ENCODE data around the gene USP31. TPM values are rescaled to one million over a fixed set of nuclear protein-coding genes. Genes with fewer than 3 reads are reported as not detected.
A peak's percentile ranks its signal among the peaks of the same experiment; 100 is the strongest.

USP31 gene
- total and polyA plus RNA-seq, 2 of the 13 experiments (the other 11 are each of a cell fraction or from before 2014, with no cell fraction given): 22.5 to 23.3 TPM

DNA sequence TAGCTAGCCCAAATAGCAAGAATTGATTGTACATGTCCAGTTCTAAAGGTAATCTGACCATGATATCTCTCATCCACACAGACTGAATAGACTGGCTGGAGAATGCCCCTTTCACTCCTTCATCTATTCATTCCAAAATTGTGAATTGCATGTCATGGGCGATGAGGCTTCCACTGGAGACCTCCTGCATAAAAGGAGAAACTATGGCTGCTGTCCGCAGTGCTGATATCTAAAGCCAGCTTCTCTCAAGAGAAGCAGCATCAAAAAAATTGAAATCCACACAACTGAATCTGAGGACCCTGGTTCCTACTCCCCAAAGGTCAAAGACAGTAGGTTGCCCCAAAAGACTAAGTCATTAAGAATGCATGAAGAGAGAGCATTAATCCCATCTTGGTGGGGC, 25.4 kb upstream of the USP31 start (continued):
- TF ChIP-seq, protein P1, sequence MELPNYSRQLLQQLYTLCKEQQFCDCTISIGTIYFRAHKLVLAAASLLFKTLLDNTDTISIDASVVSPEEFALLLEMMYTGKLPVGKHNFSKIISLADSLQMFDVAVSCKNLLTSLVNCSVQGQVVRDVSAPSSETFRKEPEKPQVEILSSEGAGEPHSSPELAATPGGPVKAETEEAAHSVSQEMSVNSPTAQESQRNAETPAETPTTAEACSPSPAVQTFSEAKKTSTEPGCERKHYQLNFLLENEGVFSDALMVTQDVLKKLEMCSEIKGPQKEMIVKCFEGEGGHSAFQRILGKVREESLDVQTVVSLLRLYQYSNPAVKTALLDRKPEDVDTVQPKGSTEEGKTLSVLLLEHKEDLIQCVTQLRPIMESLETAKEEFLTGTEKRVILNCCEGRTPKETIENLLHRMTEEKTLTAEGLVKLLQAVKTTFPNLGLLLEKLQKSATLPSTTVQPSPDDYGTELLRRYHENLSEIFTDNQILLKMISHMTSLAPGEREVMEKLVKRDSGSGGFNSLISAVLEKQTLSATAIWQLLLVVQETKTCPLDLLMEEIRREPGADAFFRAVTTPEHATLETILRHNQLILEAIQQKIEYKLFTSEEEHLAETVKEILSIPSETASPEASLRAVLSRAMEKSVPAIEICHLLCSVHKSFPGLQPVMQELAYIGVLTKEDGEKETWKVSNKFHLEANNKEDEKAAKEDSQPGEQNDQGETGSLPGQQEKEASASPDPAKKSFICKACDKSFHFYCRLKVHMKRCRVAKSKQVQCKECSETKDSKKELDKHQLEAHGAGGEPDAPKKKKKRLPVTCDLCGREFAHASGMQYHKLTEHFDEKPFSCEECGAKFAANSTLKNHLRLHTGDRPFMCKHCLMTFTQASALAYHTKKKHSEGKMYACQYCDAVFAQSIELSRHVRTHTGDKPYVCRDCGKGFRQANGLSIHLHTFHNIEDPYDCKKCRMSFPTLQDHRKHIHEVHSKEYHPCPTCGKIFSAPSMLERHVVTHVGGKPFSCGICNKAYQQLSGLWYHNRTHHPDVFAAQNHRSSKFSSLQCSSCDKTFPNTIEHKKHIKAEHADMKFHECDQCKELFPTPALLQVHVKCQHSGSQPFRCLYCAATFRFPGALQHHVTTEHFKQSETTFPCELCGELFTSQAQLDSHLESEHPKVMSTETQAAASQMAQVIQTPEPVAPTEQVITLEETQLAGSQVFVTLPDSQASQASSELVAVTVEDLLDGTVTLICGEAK (IDR thresholded peaks at IDR 0.05): no peak
- TF ChIP-seq, protein P1 (CRISPR knock-in tag; IDR thresholded peaks at IDR 0.05): no peak
- TF ChIP-seq, protein P2, sequence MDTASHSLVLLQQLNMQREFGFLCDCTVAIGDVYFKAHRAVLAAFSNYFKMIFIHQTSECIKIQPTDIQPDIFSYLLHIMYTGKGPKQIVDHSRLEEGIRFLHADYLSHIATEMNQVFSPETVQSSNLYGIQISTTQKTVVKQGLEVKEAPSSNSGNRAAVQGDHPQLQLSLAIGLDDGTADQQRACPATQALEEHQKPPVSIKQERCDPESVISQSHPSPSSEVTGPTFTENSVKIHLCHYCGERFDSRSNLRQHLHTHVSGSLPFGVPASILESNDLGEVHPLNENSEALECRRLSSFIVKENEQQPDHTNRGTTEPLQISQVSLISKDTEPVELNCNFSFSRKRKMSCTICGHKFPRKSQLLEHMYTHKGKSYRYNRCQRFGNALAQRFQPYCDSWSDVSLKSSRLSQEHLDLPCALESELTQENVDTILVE (CRISPR knock-in tag; IDR thresholded peaks at IDR 0.05): 0 out of 2 replicates have a peak, but pooled peaks have one; percentile 39
- TF ChIP-seq, protein P3, sequence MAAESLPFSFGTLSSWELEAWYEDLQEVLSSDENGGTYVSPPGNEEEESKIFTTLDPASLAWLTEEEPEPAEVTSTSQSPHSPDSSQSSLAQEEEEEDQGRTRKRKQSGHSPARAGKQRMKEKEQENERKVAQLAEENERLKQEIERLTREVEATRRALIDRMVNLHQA (CRISPR knock-in tag; IDR thresholded peaks at IDR 0.05): no peak
- TF ChIP-seq, protein P4, sequence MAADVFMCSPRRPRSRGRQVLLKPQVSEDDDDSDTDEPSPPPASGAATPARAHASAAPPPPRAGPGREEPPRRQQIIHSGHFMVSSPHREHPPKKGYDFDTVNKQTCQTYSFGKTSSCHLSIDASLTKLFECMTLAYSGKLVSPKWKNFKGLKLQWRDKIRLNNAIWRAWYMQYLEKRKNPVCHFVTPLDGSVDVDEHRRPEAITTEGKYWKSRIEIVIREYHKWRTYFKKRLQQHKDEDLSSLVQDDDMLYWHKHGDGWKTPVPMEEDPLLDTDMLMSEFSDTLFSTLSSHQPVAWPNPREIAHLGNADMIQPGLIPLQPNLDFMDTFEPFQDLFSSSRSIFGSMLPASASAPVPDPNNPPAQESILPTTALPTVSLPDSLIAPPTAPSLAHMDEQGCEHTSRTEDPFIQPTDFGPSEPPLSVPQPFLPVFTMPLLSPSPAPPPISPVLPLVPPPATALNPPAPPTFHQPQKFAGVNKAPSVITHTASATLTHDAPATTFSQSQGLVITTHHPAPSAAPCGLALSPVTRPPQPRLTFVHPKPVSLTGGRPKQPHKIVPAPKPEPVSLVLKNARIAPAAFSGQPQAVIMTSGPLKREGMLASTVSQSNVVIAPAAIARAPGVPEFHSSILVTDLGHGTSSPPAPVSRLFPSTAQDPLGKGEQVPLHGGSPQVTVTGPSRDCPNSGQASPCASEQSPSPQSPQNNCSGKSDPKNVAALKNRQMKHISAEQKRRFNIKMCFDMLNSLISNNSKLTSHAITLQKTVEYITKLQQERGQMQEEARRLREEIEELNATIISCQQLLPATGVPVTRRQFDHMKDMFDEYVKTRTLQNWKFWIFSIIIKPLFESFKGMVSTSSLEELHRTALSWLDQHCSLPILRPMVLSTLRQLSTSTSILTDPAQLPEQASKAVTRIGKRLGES (CRISPR knock-in tag; IDR thresholded peaks at IDR 0.05; ENCODE audit: borderline replicate concordance): no peak
- no peak for TF ChIP-seq PTBP1 (IDR thresholded peaks at IDR 0.05; ENCODE audit: low read depth, low read length, poor library complexity, severe bottlenecking)
- TF ChIP-seq ZNF564 (CRISPR knock-in tag; IDR thresholded peaks at IDR 0.05): no peak
- TF ChIP-seq MXD4 (CRISPR knock-in tag; IDR thresholded peaks at IDR 0.05): no peak
- TF ChIP-seq SP2 (CRISPR knock-in tag; IDR thresholded peaks at IDR 0.05): no peak
- no peak for TF ChIP-seq ZNF605 (CRISPR knock-in tag; IDR thresholded peaks at IDR 0.05)
- TF ChIP-seq ATF7-NPFF (CRISPR knock-in tag; IDR thresholded peaks at IDR 0.05; ENCODE audit: low read depth): no peak
- TF ChIP-seq HIVEP1 (CRISPR knock-in tag; IDR thresholded peaks at IDR 0.05): no peak
- 0 out of 2 replicates have a peak, but pooled peaks have one; percentile 17 for TF ChIP-seq ZNF432 (CRISPR knock-in tag; IDR thresholded peaks at IDR 0.05; ENCODE audit: borderline replicate concordance)
- TF ChIP-seq ZNF841 (CRISPR knock-in tag; IDR thresholded peaks at IDR 0.05; ENCODE audit: borderline replicate concordance): peak; percentile 34; the same call in 1 of the 2 replicates
- no peak for TF ChIP-seq ZNF674 (CRISPR knock-in tag; IDR thresholded peaks at IDR 0.05; ENCODE audit: low read depth)
- no peak for TF ChIP-seq ZNF572 (CRISPR knock-in tag; IDR thresholded peaks at IDR 0.05)
- no peak for TF ChIP-seq ZNF382 (CRISPR knock-in tag; IDR thresholded peaks at IDR 0.05; ENCODE audit: borderline replicate concordance)
- no peak for TF ChIP-seq ZNF660 (CRISPR knock-in tag; IDR thresholded peaks at IDR 0.05; ENCODE audit: borderline replicate concordance, low read depth)

Measured in HepG2 (cell line).